ENCODE data around the gene CDH4.

CDH4 gene

DNA sequence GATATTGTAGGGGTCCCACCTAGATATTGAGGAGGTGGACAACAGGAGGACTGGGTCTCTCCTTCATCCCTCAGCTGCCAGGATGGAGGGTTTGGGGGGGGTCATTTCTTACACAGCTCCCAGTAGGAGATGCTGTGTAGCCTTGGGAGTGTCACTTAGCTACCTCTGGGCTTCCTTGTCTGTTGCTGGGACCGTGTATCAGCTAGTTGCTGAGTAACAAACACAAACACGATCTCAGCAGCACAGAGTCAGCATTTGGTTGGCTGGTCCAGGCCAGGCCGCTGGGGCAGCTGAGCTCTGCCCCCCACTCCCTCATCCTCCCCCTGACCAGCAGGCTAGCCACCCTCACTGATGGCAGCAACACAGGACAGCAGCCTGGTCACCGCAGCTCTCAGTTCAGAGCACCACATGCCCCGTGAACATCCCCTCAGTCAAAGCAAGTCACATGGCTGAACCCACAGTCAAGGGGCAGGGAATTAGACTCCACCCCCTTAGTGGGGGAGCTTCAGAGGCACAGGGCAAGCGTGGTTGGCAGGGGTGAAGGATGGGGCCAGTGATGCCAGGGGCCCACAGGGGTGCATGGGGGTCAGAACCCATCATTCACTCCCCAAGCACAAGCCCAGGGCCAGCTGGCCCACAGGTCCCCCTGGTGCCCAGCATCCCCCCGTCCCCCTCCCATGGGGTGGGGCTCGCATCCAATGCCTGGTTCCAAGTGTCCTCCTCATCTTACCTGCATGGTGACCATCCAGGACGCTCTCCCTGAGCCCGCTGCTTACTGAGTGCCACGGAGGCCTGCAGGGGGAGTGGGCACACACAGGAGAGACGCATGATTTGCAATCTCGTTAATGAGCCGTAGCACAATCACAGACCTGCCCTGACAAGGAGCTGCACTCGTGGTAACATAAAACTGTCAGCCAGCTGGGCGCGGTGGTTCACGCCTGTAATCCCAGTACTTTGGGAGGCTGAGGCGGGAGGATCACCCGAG, 701.3 kb downstream of the CDH4 start:
- Mint-ChIP-seq H3K36me3 (ENCODE audit: low read depth) (no peaks in the 10 kb centered on the region), H3K4me3 (no peak overlapping the region)

DNA sequence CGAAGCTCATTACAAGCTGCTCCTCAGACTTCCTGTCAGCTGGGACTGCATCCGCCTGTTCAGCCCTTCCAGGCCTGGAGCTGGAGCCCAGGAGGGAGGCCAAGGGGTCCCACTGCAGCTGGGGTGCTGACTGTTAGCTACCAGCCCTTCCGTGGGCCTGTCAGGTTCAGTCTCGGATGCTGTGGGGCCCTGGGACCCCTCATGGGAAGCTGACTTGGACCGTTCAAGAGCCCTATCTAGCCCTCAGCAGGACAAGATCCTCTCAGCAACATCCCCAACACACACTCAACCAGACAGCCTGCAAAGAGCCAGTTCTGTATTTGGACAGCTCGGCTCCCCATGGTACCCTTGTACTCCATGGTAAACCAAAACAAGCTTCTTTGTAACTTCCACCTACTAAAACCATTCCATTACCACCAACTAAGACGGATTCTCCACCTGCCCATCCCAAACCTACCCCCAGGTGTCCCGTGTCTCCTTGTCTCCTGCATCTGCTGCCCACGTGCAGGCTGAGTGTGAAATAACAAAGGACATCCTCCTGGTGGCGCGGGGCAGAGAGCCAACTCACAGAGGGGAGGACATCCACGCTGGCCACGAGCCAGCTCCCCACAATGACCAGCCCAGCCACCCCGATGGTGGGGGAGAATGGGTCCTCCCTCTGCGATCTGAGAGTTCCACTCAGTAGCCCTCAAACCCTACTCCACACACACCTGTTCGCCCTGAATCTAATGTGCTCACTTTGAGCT, 702.4 kb downstream of the CDH4 start:
- Mint-ChIP-seq H3K9me3 (no peaks in the 10 kb centered on the region), H3K4me3 (no peak overlapping the region), H3K27ac (no peak overlapping the region), H3K36me3 (ENCODE audit: low read depth) (no peaks in the 10 kb centered on the region), H3K27me3 (peaks cover 16% of the 10 kb centered on the region), H3K4me1 (ENCODE audit: low read depth) (no peaks in the 10 kb centered on the region)
- intact Hi-C loops (cut with micrococcal nuclease) = no loop called here

More for the DNA sequence above, 701.3 kb downstream of the CDH4 start:
- Mint-ChIP-seq H3K27me3 (peaks cover 16% of the 10 kb centered on the region), H3K27ac (no peak overlapping the region), H3K4me1 (ENCODE audit: low read depth) (no peaks in the 10 kb centered on the region), H3K9me3 (no peaks in the 10 kb centered on the region)
- intact Hi-C loops (cut with micrococcal nuclease) = no loop called here

DNA sequence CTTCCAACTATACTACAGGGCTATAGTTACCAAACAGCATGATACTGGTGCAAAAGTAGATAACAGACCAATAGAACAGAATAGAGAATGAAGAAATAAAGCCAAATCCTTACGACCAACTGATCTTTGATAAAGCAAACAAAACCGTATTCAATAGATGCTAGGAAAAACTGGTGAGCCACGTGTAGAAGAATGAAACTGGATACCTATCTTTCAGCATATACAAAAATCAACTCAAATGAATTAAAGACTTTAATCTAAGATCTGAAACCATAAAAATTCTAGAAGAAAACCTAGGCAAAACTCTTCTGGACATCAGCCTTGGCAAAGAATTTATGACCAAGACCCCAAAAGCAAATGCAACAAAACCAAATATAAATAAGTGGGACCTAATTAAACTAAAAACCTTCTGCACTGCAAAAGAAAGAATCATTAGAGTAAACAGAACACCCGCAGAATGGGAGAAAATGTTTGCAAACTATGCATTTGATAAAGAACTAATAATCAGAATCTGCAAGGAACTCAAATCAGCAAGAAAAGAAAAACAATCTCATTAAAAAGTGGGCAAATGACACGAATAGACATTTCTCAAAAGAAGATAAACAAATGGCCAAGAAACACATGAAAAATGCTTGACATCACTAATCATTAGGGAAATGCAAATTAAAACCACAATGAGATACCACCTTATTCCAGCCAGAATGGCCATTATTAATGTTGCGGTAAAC, 703.8 kb downstream of the CDH4 start:
- intact Hi-C loops (cut with micrococcal nuclease) = no loop called here
- Mint-ChIP-seq H3K27me3 (peaks cover 16% of the 10 kb centered on the region), H3K9me3 (no peaks in the 10 kb centered on the region), H3K27ac (no peak overlapping the region), H3K4me1 (ENCODE audit: low read depth) (no peaks in the 10 kb centered on the region), H3K36me3 (ENCODE audit: low read depth) (no peaks in the 10 kb centered on the region), H3K4me3 (no peak overlapping the region)

DNA sequence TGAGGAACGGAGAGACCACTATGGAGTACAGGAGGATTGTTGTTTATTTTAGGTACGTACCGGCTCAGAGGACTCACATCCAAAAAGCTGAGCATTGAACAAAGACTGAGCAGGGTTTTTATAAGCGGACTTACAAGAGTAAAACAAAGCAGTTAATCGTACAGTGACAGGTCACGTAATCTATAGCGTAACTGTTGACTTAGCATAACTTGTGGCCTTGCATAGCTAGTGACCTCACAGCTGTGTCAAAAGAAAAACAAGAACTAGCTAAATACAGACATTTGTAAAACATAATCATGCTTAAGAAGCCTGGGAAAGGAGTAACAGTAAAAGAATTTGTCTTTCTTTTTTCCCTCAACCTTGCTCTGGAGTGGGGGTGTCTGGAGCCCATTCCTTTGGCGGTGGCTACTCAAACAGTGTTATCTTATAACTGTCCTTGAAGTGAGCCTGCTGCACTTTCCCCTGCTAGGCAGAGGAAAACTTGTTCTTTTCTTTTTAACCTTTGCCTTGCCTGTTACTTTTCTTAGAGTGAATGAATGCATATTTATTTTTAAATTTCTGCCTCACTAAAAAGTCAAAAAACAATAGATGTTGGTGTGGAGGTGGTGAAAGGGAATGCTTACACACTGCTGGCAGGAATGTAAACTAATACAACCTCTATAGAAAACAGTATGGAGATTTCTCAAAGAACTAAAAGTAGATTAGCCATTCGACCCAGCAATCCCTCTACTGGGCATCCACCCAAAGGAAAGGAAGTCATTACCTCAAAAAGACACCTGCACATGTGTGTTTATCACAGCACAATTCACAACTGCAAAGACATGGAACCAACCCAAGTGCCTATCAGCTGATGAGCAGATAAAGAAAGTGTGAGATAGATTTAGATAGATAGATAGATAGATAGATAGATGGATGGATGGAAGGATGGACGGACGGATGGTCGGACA, 704.6 kb downstream of the CDH4 start:
- peaks cover 19% of the 10 kb centered on the region for H3K27me3 Mint-ChIP-seq
- H3K27ac Mint-ChIP-seq = no peak overlapping the region
- no peaks in the 10 kb centered on the region for H3K9me3 Mint-ChIP-seq
- H3K4me1 Mint-ChIP-seq (ENCODE audit: low read depth) = no peaks in the 10 kb centered on the region
- no peak overlapping the region for H3K4me3 Mint-ChIP-seq
- no peaks in the 10 kb centered on the region for H3K36me3 Mint-ChIP-seq (ENCODE audit: low read depth)
- intact Hi-C loops (cut with micrococcal nuclease) = no loop called here

DNA sequence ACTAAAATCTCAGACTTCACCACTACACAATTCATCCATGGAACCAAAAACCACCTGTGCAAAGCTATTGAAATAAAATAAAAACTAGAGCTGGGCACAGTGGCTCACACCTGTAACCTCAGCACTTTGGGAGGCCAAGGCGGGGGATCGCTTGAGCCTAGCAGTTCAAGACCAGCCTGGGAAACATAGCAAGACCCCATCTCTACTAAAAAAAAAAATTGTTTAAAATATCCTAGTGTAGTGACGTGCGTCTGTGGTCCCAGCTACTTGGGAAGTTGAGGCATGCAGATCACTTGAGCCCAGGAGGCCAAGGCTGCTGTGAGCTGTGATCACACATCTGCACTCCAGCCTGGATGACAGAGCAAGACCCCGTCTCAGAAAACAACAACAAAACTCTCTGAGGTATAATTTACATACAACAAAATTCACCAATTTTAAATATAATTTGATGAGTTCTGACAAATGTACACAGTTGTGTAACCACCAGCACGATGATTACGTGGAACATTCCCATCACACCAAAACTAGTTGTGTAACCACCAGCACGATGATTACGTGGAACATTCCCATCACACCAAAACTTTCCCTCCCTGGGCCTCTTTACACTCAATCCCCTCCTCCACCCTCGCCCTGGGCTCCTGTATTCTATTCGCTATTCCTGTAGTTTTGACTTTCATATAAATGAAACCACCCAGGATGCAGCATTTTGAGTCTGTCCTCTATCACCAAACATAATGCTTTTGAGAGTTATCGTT, 706.1 kb downstream of the CDH4 start:
- Mint-ChIP-seq H3K36me3 (ENCODE audit: low read depth) (no peaks in the 10 kb centered on the region), H3K27me3 (peaks cover 21% of the 10 kb centered on the region), H3K4me1 (ENCODE audit: low read depth) (no peaks in the 10 kb centered on the region), H3K4me3 (no peak overlapping the region), H3K9me3 (no peaks in the 10 kb centered on the region), H3K27ac (no peak overlapping the region)
- intact Hi-C loops (cut with micrococcal nuclease) = no loop called here

DNA sequence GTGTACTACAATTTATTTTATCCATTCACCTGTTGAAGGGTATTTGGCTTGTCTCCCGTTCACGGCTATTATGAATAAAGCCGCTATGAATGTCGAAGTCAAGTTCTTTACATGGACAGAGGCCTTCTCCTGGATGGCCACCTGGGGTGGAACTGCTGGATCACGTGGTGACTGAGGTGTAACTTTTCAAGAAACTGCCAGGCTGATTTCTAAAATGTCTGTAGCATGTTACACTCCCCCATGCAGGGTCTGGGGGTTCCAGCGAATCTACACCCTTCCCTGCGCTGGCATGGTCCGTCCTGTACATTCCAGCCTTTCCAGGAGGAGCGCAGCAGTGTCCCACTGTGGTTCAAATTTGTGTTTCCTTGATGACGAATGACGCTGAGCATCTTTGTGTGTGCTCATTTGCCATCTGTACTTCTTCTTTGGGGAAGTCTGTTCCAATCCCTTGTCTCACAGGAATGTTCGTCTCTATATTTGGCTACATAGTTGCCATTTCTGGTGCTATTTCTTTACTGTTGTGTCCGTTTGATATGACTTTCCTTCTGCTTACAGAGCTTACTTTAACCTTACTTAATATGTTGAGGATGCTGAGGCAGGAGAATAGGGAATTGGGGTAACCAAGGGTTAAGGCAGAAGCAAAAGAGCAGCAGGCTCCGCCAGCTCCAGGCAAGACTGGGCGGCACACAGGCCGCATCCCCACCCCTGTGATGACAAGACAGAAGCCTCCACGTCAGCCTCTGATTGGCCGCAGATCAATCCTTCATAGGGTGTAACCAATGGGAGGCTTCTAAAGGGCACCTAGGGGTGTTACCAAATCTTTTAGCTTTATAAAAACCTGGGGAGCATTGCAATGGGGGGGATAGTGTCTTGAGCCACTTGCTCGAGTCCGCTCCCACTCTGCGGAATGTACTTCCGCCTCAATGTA, 707.0 kb downstream of the CDH4 start:
- intact Hi-C loops (cut with micrococcal nuclease) = no loop called here
- no peaks in the 10 kb centered on the region for H3K9me3 Mint-ChIP-seq
- no peaks in the 10 kb centered on the region for H3K4me1 Mint-ChIP-seq (ENCODE audit: low read depth)
- H3K27ac Mint-ChIP-seq = no peak overlapping the region
- H3K4me3 Mint-ChIP-seq = no peak overlapping the region
- H3K36me3 Mint-ChIP-seq (ENCODE audit: low read depth) = no peaks in the 10 kb centered on the region
- H3K27me3 Mint-ChIP-seq = peaks cover 29% of the 10 kb centered on the region

DNA sequence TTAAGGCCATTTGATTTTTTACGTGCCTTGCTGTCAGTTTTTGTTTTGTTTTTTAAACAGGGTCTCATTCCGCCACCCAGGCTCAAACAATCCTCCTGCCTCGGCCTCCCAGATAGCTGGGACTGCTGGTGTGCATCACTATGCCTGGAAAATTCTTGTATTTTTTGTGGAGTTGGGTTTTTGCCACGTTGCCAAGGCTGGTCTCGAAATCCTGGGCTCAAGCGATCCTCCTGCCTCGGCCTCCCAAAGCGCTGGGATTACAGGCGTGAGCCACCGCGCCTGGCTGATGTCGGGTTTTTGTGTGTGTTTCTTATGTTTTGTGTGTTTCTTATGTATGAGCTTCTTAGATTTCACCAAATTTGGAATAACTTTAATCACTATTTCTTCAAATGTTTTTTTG, 708.8 kb downstream of the CDH4 start:
- H3K36me3 Mint-ChIP-seq (ENCODE audit: low read depth) = no peaks in the 10 kb centered on the region
- no peak overlapping the region for H3K4me3 Mint-ChIP-seq
- peaks cover 36% of the 10 kb centered on the region for H3K27me3 Mint-ChIP-seq
- intact Hi-C loops (cut with micrococcal nuclease) = no loop called here
- H3K9me3 Mint-ChIP-seq = no peaks in the 10 kb centered on the region
- H3K4me1 Mint-ChIP-seq (ENCODE audit: low read depth) = no peaks in the 10 kb centered on the region
- no peak overlapping the region for H3K27ac Mint-ChIP-seq

DNA sequence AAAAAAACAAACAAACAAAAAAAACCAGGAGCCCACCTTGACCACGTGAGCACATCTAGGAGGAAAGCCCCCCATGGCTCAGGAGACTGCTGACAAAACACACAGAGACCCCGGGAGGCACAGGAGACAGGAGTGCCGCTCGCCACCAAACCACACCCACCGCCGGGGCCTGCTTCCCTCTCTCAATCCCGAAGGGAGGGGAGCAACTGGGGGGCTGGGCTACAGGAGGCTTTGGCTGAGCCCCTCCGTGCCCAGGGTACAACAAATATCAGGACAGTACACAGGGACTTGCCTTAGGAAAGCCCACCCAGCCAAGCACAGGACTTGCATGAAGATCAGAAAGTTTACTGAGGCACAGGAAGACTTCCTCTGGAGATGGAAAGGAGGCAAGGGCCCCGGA, 711.1 kb downstream of the CDH4 start:
- H3K9me3 Mint-ChIP-seq = no peaks in the 10 kb centered on the region
- H3K36me3 Mint-ChIP-seq (ENCODE audit: low read depth) = no peaks in the 10 kb centered on the region
- intact Hi-C loops (cut with micrococcal nuclease) = no loop called here
- H3K4me3 Mint-ChIP-seq = no peak overlapping the region
- H3K27ac Mint-ChIP-seq = no peak overlapping the region
- peaks cover 44% of the 10 kb centered on the region for H3K27me3 Mint-ChIP-seq
- no peaks in the 10 kb centered on the region for H3K4me1 Mint-ChIP-seq (ENCODE audit: low read depth)

DNA sequence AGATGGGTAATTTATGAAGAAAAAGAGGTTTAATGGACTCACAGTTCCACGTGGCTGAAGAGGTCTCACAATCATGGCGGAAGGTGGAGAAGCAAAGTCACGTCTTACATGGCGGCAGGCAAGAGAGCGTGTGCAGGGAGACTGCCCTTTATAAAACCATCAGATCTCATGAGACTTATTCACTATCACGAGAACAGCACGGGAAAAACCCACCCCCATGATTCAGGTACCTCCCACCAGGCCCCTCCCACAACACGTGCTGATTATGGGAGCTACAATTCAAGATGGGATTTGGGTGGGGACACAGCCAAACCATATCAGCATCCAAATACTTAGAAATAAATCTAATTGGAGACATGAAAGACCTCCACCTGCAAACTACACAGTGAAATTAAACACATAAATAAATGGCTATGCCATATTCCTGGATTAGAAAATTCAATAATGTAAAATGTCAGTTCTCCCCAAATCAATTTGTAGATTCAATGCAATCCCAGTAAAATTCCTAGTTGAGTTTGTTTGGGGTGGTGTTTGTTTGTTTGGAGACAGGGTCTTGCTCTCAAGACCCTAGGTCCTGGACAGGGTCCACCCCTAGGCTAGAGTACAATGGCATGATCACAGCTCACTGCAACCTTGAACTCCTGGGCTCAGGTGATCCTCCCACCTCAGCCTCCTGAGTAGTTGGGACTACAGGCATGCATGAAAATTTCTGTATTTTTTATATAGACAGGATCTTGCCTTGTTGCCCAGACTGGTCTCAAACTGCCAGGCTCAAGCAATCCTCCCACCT, 712.0 kb downstream of the CDH4 start:
- no peaks in the 10 kb centered on the region for H3K9me3 Mint-ChIP-seq
- intact Hi-C loops (cut with micrococcal nuclease) = no loop called here
- H3K27ac Mint-ChIP-seq = no peak overlapping the region
- no peak overlapping the region for H3K4me3 Mint-ChIP-seq
- peaks cover 44% of the 10 kb centered on the region for H3K27me3 Mint-ChIP-seq
- no peaks in the 10 kb centered on the region for H3K36me3 Mint-ChIP-seq (ENCODE audit: low read depth)
- no peaks in the 10 kb centered on the region for H3K4me1 Mint-ChIP-seq (ENCODE audit: low read depth)

DNA sequence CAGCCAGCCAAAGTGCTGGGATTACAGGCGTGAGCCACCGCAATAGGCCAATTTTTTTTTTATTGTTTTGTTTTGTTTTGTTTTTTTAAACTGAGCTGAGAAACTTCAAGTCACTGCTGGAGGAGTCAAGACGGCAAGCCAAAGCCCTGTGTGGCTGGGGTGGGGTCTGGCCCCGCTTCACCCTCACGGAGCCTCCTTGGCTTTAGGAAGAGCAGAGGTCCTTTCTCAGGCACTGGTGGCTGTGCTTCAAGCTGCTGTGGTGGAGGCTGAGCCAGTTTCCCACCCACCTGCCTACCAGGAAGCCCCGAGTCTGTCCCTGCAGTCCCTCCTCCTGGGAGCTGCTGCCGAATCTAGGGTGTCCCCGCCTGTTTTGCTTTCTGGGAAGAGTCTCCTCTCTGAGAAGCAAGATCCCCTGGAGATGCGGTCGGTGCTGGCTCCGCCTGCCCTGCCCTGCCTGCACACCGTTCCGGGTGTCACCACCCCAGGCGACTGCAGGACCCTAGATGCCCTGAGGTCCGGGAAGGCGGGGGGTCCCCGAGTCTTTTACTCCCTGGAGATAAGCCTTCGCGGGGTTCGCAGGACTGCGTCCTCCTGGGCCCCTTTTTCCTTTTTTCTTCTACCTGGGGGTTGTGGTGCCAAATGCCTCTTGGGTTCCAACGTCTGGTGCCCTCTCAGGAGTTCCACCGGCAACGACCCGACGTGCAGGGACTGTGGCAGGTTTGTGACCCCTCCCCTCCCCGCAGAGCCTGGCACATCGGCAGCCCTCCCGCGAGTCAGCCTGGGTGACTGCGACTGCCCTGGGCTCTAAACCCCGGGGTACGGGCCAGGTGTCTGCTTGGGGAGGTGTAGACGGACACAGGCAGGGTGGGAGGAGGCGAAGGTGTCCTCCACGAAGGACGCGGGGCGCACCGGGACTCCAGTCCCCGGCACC, 712.9 kb downstream of the CDH4 start:
- no peak overlapping the region for H3K27ac Mint-ChIP-seq
- H3K36me3 Mint-ChIP-seq (ENCODE audit: low read depth) = no peaks in the 10 kb centered on the region
- intact Hi-C loops (cut with micrococcal nuclease) = no loop called here
- H3K27me3 Mint-ChIP-seq = peaks cover 44% of the 10 kb centered on the region
- no peaks in the 10 kb centered on the region for H3K4me1 Mint-ChIP-seq (ENCODE audit: low read depth)
- H3K9me3 Mint-ChIP-seq = no peaks in the 10 kb centered on the region
- no peak overlapping the region for H3K4me3 Mint-ChIP-seq

All from dendritic cell treated with granulocyte-macrophage colony-stimulating factor and Interleukin-4, amounts not matched to agents 40 ng/mL and 50 ng/mL, for 4 days (primary cell).